Adrenal gland (tissue), 12 donors: ENCODE measurements around the gene CAND2. TPM values are rescaled to one million over a fixed set of nuclear protein-coding genes. Genes with fewer than 3 reads are reported as not detected.

ENCODE experiments used
- DNase-seq, 7 donors: peaks; one replicate each; pipeline ENCODE4 v3.0.0-alpha.2; 2019 to 2020
- H3K27ac ChIP-seq, 5 donors: fragments of 200-600 bp; sonication (generic) in 4 of 5; 1 replicate in 3 of 5; 2 replicates in 2 of 5; pipeline versions ENCODE4 v1.5.1 to v1.8.0; 2016 to 2020; ENCODE audit warnings: mild to moderate bottlenecking in 1 of 5
- H3K27me3 ChIP-seq: fragments of 200-600 bp; 2 replicates; pipeline ENCODE4 v1.8.0; 2021
- H3K36me3 ChIP-seq, 2 donors: fragments of 200-600 bp; replicated peaks in 1 of 2; 1 replicate in 1 of 2; 2 replicates in 1 of 2; pipeline versions ENCODE4 v1.5.1 to v1.8.0; 2018 to 2022
- H3K4me1 ChIP-seq, 2 donors: fragments of 200-600 bp; replicated peaks in 1 of 2; 1 replicate in 1 of 2; 2 replicates in 1 of 2; pipeline versions ENCODE4 v1.5.1 to v1.8.0; 2018 to 2021
- H3K4me3 ChIP-seq, 4 donors: fragments of 200-600 bp; sonication (generic) in 3 of 4; one replicate each; pipeline ENCODE4 v1.5.1; 2016 to 2018
- H3K9me3 ChIP-seq, 3 donors: fragments of 200-600 bp; sonication (generic) in 1 of 3; replicated peaks in 1 of 3; 1 replicate in 2 of 3; 2 replicates in 1 of 3; pipeline versions ENCODE4 v1.5.1 to v1.8.0; 2016 to 2021
- POLR2A ChIP-seq, 2 donors: fragments of 450-650 bp; IDR thresholded peaks; one replicate each; pipeline ENCODE4 v1.6.1; 2017; ENCODE audit warnings: antibody characterized with exemption in 2 of 2, mild to moderate bottlenecking in 2 of 2, moderate library complexity in 1 of 2
- WGBS, 4 donors: extraction: QIAGEN DNeasy Blood & Tissue Kit in 2 of 4; methylation state at CpG; one replicate each; pipeline versions ENCODE4 v1.1.5 to v1.1.7; 2013 to 2017; 5-methylcytosine and 5-hydroxymethylcytosine counted together
- intact Hi-C, 2 donors: fragments of 100-400 bp; cut with DNase I; formaldehyde crosslinking; loops; one replicate each; pipeline versions ENCODE4 v1.14.1 to v1.15.0; 2022 to 2023
- polyA plus RNA-seq, 3 donors: library from polyadenylated mRNA; stranded (reverse); fragments of 200-250 nt in 2 of 3; fragments of 350-450 nt in 1 of 3; fragmentation: Illumina TruSeq in 1 of 3; extraction: RNeasy Lipid Tissue Mini Kit (QIAGEN cat#74804) in 1 of 3; gene quantifications; one replicate each; pipeline ENCODE4 v1.2.3, GENCODE V29; 2013 to 2014
- total RNA-seq, 9 donors: library from RNA; depleted of rRNA in 4 of 9; stranded (reverse); fragments of >200 nt in 4 of 9; fragments of 120-200 nt in 1 of 9; fragmentation: NEBNext Ultra II Directional in 1 of 9; extraction: Animal tissue kit (Norgen Biotek cat#: 25700) in 1 of 9; gene quantifications; one replicate each; pipeline versions ENCODE4 v1.1.0 to v1.2.4, GENCODE V29; 2013 to 2023
- TF ChIP-seq, protein P1 (sequence below), 6 experiments: fragments of 450-650 bp in 4 of 6; fragments of 200-600 bp in 2 of 6; sonication (generic) in 1 of 6; IDR thresholded peaks; 1 replicate in 5 of 6; 2 replicates in 1 of 6; pipeline versions ENCODE4 v1.5.1 to v1.8.0; 2016 to 2021; ENCODE audit warnings: antibody characterized with exemption in 6 of 6, mild to moderate bottlenecking in 2 of 6, moderate library complexity in 1 of 6
- donor health status: healthy with polysubstance abuse.
- donor health status: Bipolar disorder and iron deficiency.
- donor health status: DM: yes; HTN: yes; CAD: no.
- donor health status: DM: no; HTN: no; CAD: no.
- donor health status: DM: no; HTN: no; CAD: no.
- donor health status: DM: yes; HTN: yes; CAD: no.

Gene CAND2
- total and polyA plus RNA-seq, 12 donors: 1.1 to 17.9 (median 7.6) TPM

GRCh38 chr3:12764171-12764776, 32.2 kb upstream of the CAND2 start:
- WGBS, 4 donors: 79 to 89% (median 84%) methylated on average over 8 of the region's 8 CpGs
- intact Hi-C loops: no loop called here
- Histone ChIP-seq H3K4me3 (no peak overlapping the region), H3K9me3 (no peaks in the 10 kb centered on the region), H3K36me3 (no peaks in the 10 kb centered on the region), H3K4me1 (no peaks in the 10 kb centered on the region), H3K27me3 (no peaks in the 10 kb centered on the region), H3K27ac (no peak overlapping the region)
- TF ChIP-seq, protein P1, sequence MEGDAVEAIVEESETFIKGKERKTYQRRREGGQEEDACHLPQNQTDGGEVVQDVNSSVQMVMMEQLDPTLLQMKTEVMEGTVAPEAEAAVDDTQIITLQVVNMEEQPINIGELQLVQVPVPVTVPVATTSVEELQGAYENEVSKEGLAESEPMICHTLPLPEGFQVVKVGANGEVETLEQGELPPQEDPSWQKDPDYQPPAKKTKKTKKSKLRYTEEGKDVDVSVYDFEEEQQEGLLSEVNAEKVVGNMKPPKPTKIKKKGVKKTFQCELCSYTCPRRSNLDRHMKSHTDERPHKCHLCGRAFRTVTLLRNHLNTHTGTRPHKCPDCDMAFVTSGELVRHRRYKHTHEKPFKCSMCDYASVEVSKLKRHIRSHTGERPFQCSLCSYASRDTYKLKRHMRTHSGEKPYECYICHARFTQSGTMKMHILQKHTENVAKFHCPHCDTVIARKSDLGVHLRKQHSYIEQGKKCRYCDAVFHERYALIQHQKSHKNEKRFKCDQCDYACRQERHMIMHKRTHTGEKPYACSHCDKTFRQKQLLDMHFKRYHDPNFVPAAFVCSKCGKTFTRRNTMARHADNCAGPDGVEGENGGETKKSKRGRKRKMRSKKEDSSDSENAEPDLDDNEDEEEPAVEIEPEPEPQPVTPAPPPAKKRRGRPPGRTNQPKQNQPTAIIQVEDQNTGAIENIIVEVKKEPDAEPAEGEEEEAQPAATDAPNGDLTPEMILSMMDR (IDR thresholded peaks at IDR 0.05): no peak
- TF ChIP-seq POLR2A (IDR thresholded peaks at IDR 0.05): no peak
- DNase-seq: no peak

DNA sequence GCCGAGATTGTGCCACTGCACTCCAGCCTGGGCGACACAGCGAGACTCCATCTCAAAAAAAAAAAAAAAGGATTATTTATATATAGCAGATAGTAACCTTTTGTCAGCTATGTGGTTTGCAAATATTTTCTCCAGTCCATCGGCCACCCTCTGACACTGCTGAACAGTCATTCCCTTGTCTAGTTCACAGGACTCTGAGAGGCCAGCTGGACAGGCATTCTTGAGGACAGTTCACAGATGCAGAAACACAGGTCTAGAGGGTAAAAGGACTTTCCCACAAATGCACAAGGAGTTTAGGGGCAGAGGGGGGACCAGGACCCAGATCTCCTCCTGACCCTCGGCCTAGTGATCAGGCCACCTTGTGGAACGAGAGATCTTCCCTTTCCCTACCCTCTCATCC, 29.9 kb upstream of the CAND2 start:
- Histone ChIP-seq H3K4me1 (no peaks in the 10 kb centered on the region), H3K9me3 (no peaks in the 10 kb centered on the region), H3K36me3 (no peaks in the 10 kb centered on the region), H3K27me3 (no peaks in the 10 kb centered on the region), H3K27ac (no peak overlapping the region), H3K4me3 (no peak overlapping the region)
- WGBS, 4 donors: 79 to 93% (median 87%) methylated on average over 6 of the region's 6 CpGs
- intact Hi-C loops: no loop called here
- DNase-seq: no peak
- no peak for TF ChIP-seq POLR2A (IDR thresholded peaks at IDR 0.05)
- TF ChIP-seq, protein P1 (IDR thresholded peaks at IDR 0.05): no peak

- DNase-seq: no peak
- TF ChIP-seq, protein P1 (IDR thresholded peaks at IDR 0.05): no peak
- TF ChIP-seq POLR2A (IDR thresholded peaks at IDR 0.05): no peak
- Histone ChIP-seq H3K36me3 (no peaks in the 10 kb centered on the region), H3K27ac (no peak overlapping the region), H3K4me3 (no peak overlapping the region), H3K4me1 (no peaks in the 10 kb centered on the region), H3K27me3 (no peaks in the 10 kb centered on the region), H3K9me3 (no peaks in the 10 kb centered on the region)
- whole genome bisulfite sequencing, 4 donors: 85 to 90% (median 87%) methylated on average over 12 to 52 of the region's 54 CpGs
- intact Hi-C loops: no loop called here
Measured at GRCh38 chr3:12768579-12769527, 27.6 kb upstream of the CAND2 start.

DNA sequence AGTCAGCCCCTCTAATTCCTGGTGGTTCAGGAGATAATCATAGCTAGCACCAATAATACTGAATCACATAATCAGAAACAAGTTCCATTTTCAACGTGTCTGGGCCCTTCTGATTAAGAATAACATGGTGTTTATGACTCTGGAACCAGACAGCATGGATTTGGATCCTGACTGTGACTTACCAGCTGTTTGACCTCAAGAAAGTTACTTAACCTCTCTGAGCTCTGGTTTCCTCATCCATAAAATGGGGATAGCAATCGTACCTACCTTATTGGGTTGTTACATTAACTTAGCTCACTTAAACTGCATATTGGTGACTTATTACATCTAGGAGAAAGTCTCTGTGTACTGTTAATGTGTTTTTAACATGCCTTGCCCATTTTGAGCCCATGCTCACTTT, 26.7 kb upstream of the CAND2 start:
- Histone ChIP-seq H3K4me1 (no peaks in the 10 kb centered on the region), H3K27me3 (no peaks in the 10 kb centered on the region), H3K4me3 (no peak overlapping the region), H3K36me3 (no peaks in the 10 kb centered on the region), H3K9me3 (no peaks in the 10 kb centered on the region), H3K27ac (no peak overlapping the region)
- 61 to 88% (median 76%) methylated on average over 2 of the region's 2 CpGs for WGBS, 4 donors
- no peak for DNase-seq
- intact Hi-C loops: no loop called here
- TF ChIP-seq, protein P1 (IDR thresholded peaks at IDR 0.05): no peak
- TF ChIP-seq POLR2A (IDR thresholded peaks at IDR 0.05): no peak
